B cell (primary cell): ENCODE results near the gene FBXO10. TPM values are rescaled to one million over a fixed set of nuclear protein-coding genes. Genes with fewer than 3 reads are reported as not detected.

Experiments used
- ATAC-seq: fragments of 200-7000 bp; cut with Tn5 transposase; one replicate; pipeline ENCODE4 v1.10.0; 2021; ENCODE audit warnings: low read depth, mild to moderate bottlenecking, moderate number of reproducible peaks, moderate library complexity
- CTCF ChIA-PET: fragments of 350-600 bp; sonication (Branson Sonifier 250); formaldehyde crosslinking; loops from one replicate; lab custom pipeline; 2021; ENCODE audit warnings: antibody characterized with exemption, inconsistent platforms; lab: Charles Lee
- POLR2A ChIA-PET: fragments of 350-600 bp; sonication (Branson Sonifier 250); formaldehyde crosslinking; loops from one replicate; lab custom pipeline; 2021; ENCODE audit warnings: antibody characterized with exemption; lab: Charles Lee
- DNase-seq: peaks from one replicate; pipeline ENCODE4 v3.0.0; 2013
- H2AFZ ChIP-seq: 2 replicates; pipeline ENCODE4 v1.6.1; 2012; ENCODE audit warnings: mild to moderate bottlenecking, low read depth, low read length; ENCODE audit not compliant: insufficient read depth, poor library complexity, severe bottlenecking
- H3K27ac ChIP-seq, 2 donors: 1 replicate in 1 of 2; 2 replicates in 1 of 2; pipeline ENCODE4 v1.5.1; 2012 to 2013; ENCODE audit warnings: low read length in 2 of 2, mild to moderate bottlenecking in 2 of 2, moderate library complexity in 1 of 2
- H3K27me3 ChIP-seq, 4 experiments: fragments of 200-600 bp in 1 of 4; sonication (generic) in 1 of 4; replicated peaks in 1 of 4; 1 replicate in 2 of 4; 2 replicates in 2 of 4; pipeline versions ENCODE4 v1.6.1 to v1.7.0; 2013 to 2016; ENCODE audit warnings: low read length in 3 of 4, mild to moderate bottlenecking in 2 of 4, mixed read lengths in 1 of 4, moderate library complexity in 1 of 4; ENCODE audit not compliant: insufficient read depth in 4 of 4, control insufficient read depth in 3 of 4; ENCODE audit errors: control extremely low read depth in 1 of 4
- H3K36me3 ChIP-seq, 2 experiments: replicated peaks in 1 of 2; 1 replicate in 1 of 2; 2 replicates in 1 of 2; pipeline versions ENCODE4 v1.6.1 to v1.7.1; 2013; ENCODE audit warnings: low read length in 1 of 2; ENCODE audit not compliant: insufficient read depth in 2 of 2, control insufficient read depth in 1 of 2; ENCODE audit errors: control extremely low read depth in 1 of 2, extremely low read depth in 1 of 2
- H3K4me1 ChIP-seq, 2 donors: fragments of 200-600 bp in 1 of 2; sonication (generic) in 1 of 2; 1 replicate in 1 of 2; 2 replicates in 1 of 2; pipeline versions ENCODE4 v1.5.1 to v1.6.1; 2013 to 2017; ENCODE audit warnings: low read length in 2 of 2; ENCODE audit not compliant: control insufficient read depth in 2 of 2, insufficient read depth in 2 of 2
- H3K4me2 ChIP-seq: replicated peaks from 2 replicates; pipeline ENCODE3; 2012; ENCODE audit warnings: mild to moderate bottlenecking, low read depth, low read length; ENCODE audit not compliant: poor library complexity, severe bottlenecking
- H3K4me3 ChIP-seq, 5 experiments: fragments of 200-600 bp in 1 of 5; sonication (generic) in 1 of 5; 1 replicate in 3 of 5; 2 replicates in 2 of 5; pipeline versions ENCODE4 v1.5.1 to v1.7.0; 2011 to 2016; ENCODE audit warnings: low read length in 4 of 5, mild to moderate bottlenecking in 4 of 5, low read depth in 2 of 5, control low read depth in 1 of 5, moderate library complexity in 1 of 5; ENCODE audit not compliant: insufficient read depth in 1 of 5; ENCODE audit errors: control extremely low read depth in 1 of 5, extremely low read depth in 1 of 5
- H3K79me2 ChIP-seq: fragments of 200-600 bp; sonication (generic); one replicate; pipeline ENCODE4 v1.6.0; 2016; ENCODE audit warnings: low read length; ENCODE audit not compliant: control insufficient read depth, insufficient read depth
- H3K9ac ChIP-seq: fragments of 200-600 bp; sonication (generic); 2 replicates; pipeline ENCODE4 v1.6.1; 2017; ENCODE audit warnings: mild to moderate bottlenecking, low read length, moderate library complexity
- H3K9me3 ChIP-seq, 3 donors: one replicate each; pipeline versions ENCODE4 v1.6.1 to v1.7.1; 2013; ENCODE audit warnings: low read length in 2 of 3; ENCODE audit not compliant: control insufficient read depth in 2 of 3, insufficient read depth in 1 of 3; ENCODE audit errors: control extremely low read depth in 1 of 3
- H4K20me1 ChIP-seq: 2 replicates; pipeline ENCODE4 v1.6.0; 2012; ENCODE audit warnings: mild to moderate bottlenecking, low read length; ENCODE audit not compliant: insufficient read depth, control insufficient read depth, poor library complexity, severe bottlenecking
- H3K27ac Mint-ChIP-seq: one replicate; pipeline ENCODE4 v1.8.0; 2021; ENCODE audit warnings: mixed read lengths
- H3K27me3 Mint-ChIP-seq: one replicate; pipeline ENCODE4 v1.8.0; 2021; ENCODE audit warnings: mixed read lengths
- H3K4me1 Mint-ChIP-seq: one replicate; pipeline ENCODE4 v1.8.0; 2021; ENCODE audit warnings: mixed read lengths
- H3K4me3 Mint-ChIP-seq: one replicate; pipeline ENCODE4 v1.8.0; 2021; ENCODE audit warnings: mixed read lengths
- H3K9me3 Mint-ChIP-seq: one replicate; pipeline ENCODE4 v1.8.0; 2022; ENCODE audit warnings: mixed read lengths; ENCODE audit not compliant: insufficient read depth
- EZH2 ChIP-seq: IDR thresholded peaks from 2 replicates; pipeline ENCODE4 v1.6.1; 2012; ENCODE audit warnings: borderline replicate concordance, low read depth, mild to moderate bottlenecking, moderate library complexity, low read length; ENCODE audit not compliant: insufficient read depth, poor library complexity, severe bottlenecking
- WGBS: methylation state at CpG from one replicate; pipeline ENCODE4 v1.1.5; 2013; ENCODE audit warnings: missing lambda C conversion rate; ENCODE audit not compliant: insufficient coverage; 5-methylcytosine and 5-hydroxymethylcytosine counted together
- intact Hi-C: fragments of 100-400 bp; cut with micrococcal nuclease; formaldehyde crosslinking; loops from one replicate; pipeline ENCODE4 v1.10.0; 2022
- polyA plus RNA-seq: library from polyadenylated mRNA; depleted of rRNA; stranded (reverse); fragments of >200 nt; gene quantifications from 2 replicates; pipeline ENCODE4 v1.2.3, GENCODE V29; 2012
- total RNA-seq, 2 donors: library from RNA; stranded (reverse); fragments of 120-200 nt in 1 of 2; gene quantifications; 1 replicate in 1 of 2; 2 replicates in 1 of 2; pipeline versions ENCODE4 v1.2.3 to v1.2.4, GENCODE V29; 2013 to 2022
- TF ChIP-seq, protein P1 (sequence below): fragments of 200-600 bp; IDR thresholded peaks from one replicate; pipeline ENCODE4 v1.8.0; 2022; ENCODE audit warnings: antibody characterized with exemption, mild to moderate bottlenecking

Gene FBXO10
- total and polyA plus RNA-seq, 2 donors (not counting 1 experiment from before 2014, with no cell fraction given) = 18.6 to 67.3 TPM

DNA sequence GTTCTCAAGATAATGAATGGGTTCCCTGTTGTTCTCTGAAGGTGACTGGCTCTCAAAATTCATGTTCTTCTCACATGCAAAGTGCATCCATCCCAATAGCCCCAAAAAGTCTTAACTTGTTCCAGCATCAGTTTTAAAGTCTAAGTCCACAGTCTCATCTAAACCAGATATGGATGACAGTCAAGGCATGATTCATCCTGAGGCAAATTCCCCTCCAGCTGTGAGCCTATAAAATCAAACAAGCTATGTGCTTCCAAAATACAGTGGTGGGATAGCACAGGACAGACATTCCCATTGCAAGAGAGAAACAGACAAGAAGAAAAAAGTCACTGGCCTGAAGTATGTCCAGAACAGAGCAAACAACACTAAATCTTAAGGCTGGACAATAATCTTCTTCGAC, 25.4 kb downstream of the FBXO10 start:
- no peak overlapping the region for H2AFZ ChIP-seq
- no peak overlapping the region for H3K4me3 ChIP-seq
- 89% methylated on average over 1 of the region's 1 CpG for WGBS
- intact Hi-C loops = no loop called here
- TF ChIP-seq, protein P1, sequence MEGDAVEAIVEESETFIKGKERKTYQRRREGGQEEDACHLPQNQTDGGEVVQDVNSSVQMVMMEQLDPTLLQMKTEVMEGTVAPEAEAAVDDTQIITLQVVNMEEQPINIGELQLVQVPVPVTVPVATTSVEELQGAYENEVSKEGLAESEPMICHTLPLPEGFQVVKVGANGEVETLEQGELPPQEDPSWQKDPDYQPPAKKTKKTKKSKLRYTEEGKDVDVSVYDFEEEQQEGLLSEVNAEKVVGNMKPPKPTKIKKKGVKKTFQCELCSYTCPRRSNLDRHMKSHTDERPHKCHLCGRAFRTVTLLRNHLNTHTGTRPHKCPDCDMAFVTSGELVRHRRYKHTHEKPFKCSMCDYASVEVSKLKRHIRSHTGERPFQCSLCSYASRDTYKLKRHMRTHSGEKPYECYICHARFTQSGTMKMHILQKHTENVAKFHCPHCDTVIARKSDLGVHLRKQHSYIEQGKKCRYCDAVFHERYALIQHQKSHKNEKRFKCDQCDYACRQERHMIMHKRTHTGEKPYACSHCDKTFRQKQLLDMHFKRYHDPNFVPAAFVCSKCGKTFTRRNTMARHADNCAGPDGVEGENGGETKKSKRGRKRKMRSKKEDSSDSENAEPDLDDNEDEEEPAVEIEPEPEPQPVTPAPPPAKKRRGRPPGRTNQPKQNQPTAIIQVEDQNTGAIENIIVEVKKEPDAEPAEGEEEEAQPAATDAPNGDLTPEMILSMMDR = no peak
- no peak for TF ChIP-seq EZH2
- H3K27me3 Mint-ChIP-seq = no peaks in the 10 kb centered on the region
- no peak overlapping the region for H3K9ac ChIP-seq
- H3K27ac Mint-ChIP-seq = no peak overlapping the region
- H3K4me1 Mint-ChIP-seq = peaks cover 38% of the 10 kb centered on the region
- H3K4me3 Mint-ChIP-seq = no peak overlapping the region
- no peaks in the 10 kb centered on the region for H3K36me3 ChIP-seq
- ChIA-PET POLR2A (no interaction called here), CTCF (no interaction called here)
- H4K20me1 ChIP-seq = no peaks in the 10 kb centered on the region
- H3K9me3 Mint-ChIP-seq = no peaks in the 10 kb centered on the region
- peaks cover 0 to 4% (median 0%) of the 10 kb centered on the region in 3 donors for H3K9me3 ChIP-seq
- no peak for ATAC-seq
- no peaks in the 10 kb centered on the region for H3K27me3 ChIP-seq
- H3K79me2 ChIP-seq = peaks cover 4% of the 10 kb centered on the region
- no peak overlapping the region for H3K27ac ChIP-seq
- H3K4me1 ChIP-seq = peaks cover 0 to 8% of the 10 kb centered on the region in 2 donors
- no peak overlapping the region for H3K4me2 ChIP-seq
- no peak for DNase-seq

DNA sequence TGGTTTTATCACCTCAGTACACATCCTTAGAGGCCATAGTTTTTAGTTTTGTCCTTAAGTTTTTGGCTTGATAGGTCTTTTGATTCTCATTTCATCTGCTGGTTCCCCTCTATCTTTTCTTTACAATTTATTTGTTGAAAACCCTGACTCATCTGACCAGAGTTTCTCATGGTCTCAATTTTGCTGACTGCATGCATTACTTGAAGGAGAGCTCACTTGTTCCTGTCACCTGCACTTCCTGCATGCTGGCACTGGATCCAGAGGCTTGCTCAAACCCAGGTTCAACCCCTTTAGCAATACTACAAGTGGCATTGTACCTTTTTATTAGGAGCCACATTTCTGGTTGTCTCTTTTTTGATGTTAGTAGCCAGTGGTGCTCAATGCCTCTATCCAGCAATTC, 26.7 kb downstream of the FBXO10 start:
- no peaks in the 10 kb centered on the region for H3K36me3 ChIP-seq
- DNase-seq (no peak), ATAC-seq (no peak)
- no peak for TF ChIP-seq EZH2
- TF ChIP-seq, protein P1 = no peak
- no peaks in the 10 kb centered on the region for H4K20me1 ChIP-seq
- peak overlapping the region; percentile 53 for H3K27ac Mint-ChIP-seq
- no peak overlapping the region for H3K27ac ChIP-seq
- POLR2A ChIA-PET = no interaction called here
- CTCF ChIA-PET = no interaction called here
- H3K4me1 ChIP-seq = peaks cover 0 to 8% of the 10 kb centered on the region in 2 donors
- H2AFZ ChIP-seq = no peak overlapping the region
- H3K27me3 ChIP-seq = no peaks in the 10 kb centered on the region
- peaks cover 6% of the 10 kb centered on the region for H3K79me2 ChIP-seq
- no peak overlapping the region for H3K4me2 ChIP-seq
- no peak overlapping the region for H3K9ac ChIP-seq
- H3K27me3 Mint-ChIP-seq = no peaks in the 10 kb centered on the region
- H3K9me3 ChIP-seq = peaks cover 0 to 4% (median 0%) of the 10 kb centered on the region in 3 donors
- no peak overlapping the region for H3K4me3 ChIP-seq
- intact Hi-C loops = no loop called here
- H3K9me3 Mint-ChIP-seq = no peaks in the 10 kb centered on the region
- H3K4me1 Mint-ChIP-seq = peaks cover 38% of the 10 kb centered on the region
- H3K4me3 Mint-ChIP-seq = no peak overlapping the region
